Fibroblast of mammary gland (primary cell): ENCODE results near the gene SMAD2.
"Not testable (repeated sequence)": the region's sequence is repeated elsewhere in the genome, so short reads cannot be mapped to it uniquely, and the experiment has no call there.

ENCODE experiments used
- DNase-seq: peaks from one replicate; pipeline ENCODE4 v3.0.0-alpha.2; 2010; ENCODE audit warnings: low read depth
- H3K4me3 ChIP-seq: 2 replicates; pipeline ENCODE4 v1.5.1; 2011; ENCODE audit warnings: low read depth, mild to moderate bottlenecking, low read length, moderate library complexity; ENCODE audit not compliant: control insufficient read depth
- CTCF ChIP-seq: conservative IDR thresholded peaks from 2 replicates; pipeline ENCODE4 v1.5.1; 2011; ENCODE audit warnings: low read depth, low read length, inconsistent platforms; ENCODE audit not compliant: control insufficient read depth, insufficient read depth

The SMAD2 gene

GRCh38 chr18:47970664-47971531 lies 40.4 kb upstream of the SMAD2 start:
- no peak for DNase-seq
- TF ChIP-seq CTCF: no peak
- no peak overlapping the region for H3K4me3 ChIP-seq

- no peak for TF ChIP-seq CTCF
- peak; percentile 12 for DNase-seq
- no peak overlapping the region for H3K4me3 ChIP-seq
Observed at GRCh38 chr18:47969816-47970215, 39.4 kb upstream of the SMAD2 start.

- DNase-seq: no peak
- no peak overlapping the region for H3K4me3 ChIP-seq
- no peak for TF ChIP-seq CTCF
Observed at GRCh38 chr18:47968721-47969120, 38.3 kb upstream of the SMAD2 start.

GRCh38 chr18:47968006-47968676 lies 37.7 kb upstream of the SMAD2 start:
- DNase-seq: no peak
- no peak for TF ChIP-seq CTCF
- no peak overlapping the region for H3K4me3 ChIP-seq

- TF ChIP-seq CTCF: no peak
- DNase-seq: no peak
- no peak overlapping the region for H3K4me3 ChIP-seq
Observed at GRCh38 chr18:47964053-47964452, 33.6 kb upstream of the SMAD2 start.

GRCh38 chr18:47961003-47961402 lies 30.5 kb upstream of the SMAD2 start:
- H3K4me3 ChIP-seq, DNase-seq: not testable (repeated sequence)

- no peak for TF ChIP-seq CTCF
- DNase-seq: peak; percentile 87
- no peak overlapping the region for H3K4me3 ChIP-seq
Observed at GRCh38 chr18:47953471-47953931, 23.0 kb upstream of the SMAD2 start.
